ENCODE measurements around the gene IRF1.

DNA sequence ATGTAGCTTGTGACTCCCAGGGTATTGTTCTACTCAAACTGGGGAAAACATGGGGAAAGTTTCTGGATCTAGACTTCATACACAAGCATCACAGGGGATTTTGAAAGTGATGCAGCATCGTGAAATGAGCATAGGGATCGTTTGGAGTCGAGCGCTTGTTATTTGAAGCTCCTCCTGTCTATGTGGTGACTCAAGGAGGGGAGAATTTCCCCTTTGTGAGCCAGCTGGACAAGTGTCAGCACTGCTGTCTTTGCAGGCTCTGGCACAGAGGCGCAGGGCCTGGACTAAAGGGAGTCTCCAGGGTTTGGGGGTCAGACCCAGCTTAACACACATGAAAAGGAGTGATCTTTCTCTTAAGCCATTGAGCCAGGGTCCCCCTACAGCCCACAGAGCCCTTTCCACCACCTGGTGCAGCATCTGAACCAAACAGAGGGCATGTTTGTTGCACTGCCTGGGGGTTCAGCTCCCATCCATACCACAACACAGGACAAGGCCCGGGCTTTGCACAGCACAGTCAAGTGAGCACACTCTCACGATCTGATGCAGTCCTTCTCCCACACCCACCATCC, 51.0 kb downstream of the IRF1 start:
- TF ChIP-seq, protein P1, sequence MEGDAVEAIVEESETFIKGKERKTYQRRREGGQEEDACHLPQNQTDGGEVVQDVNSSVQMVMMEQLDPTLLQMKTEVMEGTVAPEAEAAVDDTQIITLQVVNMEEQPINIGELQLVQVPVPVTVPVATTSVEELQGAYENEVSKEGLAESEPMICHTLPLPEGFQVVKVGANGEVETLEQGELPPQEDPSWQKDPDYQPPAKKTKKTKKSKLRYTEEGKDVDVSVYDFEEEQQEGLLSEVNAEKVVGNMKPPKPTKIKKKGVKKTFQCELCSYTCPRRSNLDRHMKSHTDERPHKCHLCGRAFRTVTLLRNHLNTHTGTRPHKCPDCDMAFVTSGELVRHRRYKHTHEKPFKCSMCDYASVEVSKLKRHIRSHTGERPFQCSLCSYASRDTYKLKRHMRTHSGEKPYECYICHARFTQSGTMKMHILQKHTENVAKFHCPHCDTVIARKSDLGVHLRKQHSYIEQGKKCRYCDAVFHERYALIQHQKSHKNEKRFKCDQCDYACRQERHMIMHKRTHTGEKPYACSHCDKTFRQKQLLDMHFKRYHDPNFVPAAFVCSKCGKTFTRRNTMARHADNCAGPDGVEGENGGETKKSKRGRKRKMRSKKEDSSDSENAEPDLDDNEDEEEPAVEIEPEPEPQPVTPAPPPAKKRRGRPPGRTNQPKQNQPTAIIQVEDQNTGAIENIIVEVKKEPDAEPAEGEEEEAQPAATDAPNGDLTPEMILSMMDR (IDR thresholded peaks at IDR 0.05), result no peak
- TF ChIP-seq POLR2A (IDR thresholded peaks at IDR 0.05), result no peak

All from esophagus squamous epithelium (tissue), 4 donors.